Stimulated activated naive B cell treated with anti-CD40 and anti-IgM and Interleukin-4, amounts not matched to agents 10 μg/mL and 1 μg/mL and 100 μg/mL, for 72 hours (primary cell): ENCODE results near the gene KLF15.
A peak's percentile ranks its signal among the peaks of the same experiment; 100 is the strongest.
"Not testable (repeated sequence)": the region's sequence is repeated elsewhere in the genome, so short reads cannot be mapped to it uniquely, and the experiment has no call there.

ENCODE experiments used
- ATAC-seq, 2 donors: fragments of 150-1000 bp; cut with Tn5 transposase; replicated peaks; 2 replicates each; pipeline ENCODE4 v1.10.0; 2021; ENCODE audit warnings: moderate library complexity in 1 of 2
- DNase-seq: peaks from one replicate; pipeline ENCODE4 v3.0.0; 2021
- H3K27ac Mint-ChIP-seq: one replicate; pipeline ENCODE4 v1.8.0; 2022; ENCODE audit warnings: mild to moderate bottlenecking, mixed read lengths
- H3K27me3 Mint-ChIP-seq, 2 donors: one replicate each; pipeline ENCODE4 v1.8.0; 2022; ENCODE audit warnings: mixed read lengths in 2 of 2
- H3K36me3 Mint-ChIP-seq, 2 donors: one replicate each; pipeline ENCODE4 v1.8.0; 2022; ENCODE audit warnings: mixed read lengths in 2 of 2, mild to moderate bottlenecking in 1 of 2
- H3K4me1 Mint-ChIP-seq, 2 donors: one replicate each; pipeline ENCODE4 v1.8.0; 2022; ENCODE audit warnings: mixed read lengths in 2 of 2, mild to moderate bottlenecking in 1 of 2
- H3K4me3 Mint-ChIP-seq, 2 donors: one replicate each; pipeline ENCODE4 v1.8.0; 2022; ENCODE audit warnings: mild to moderate bottlenecking in 2 of 2, mixed read lengths in 2 of 2, moderate library complexity in 1 of 2
- H3K9me3 Mint-ChIP-seq, 2 donors: one replicate each; pipeline ENCODE4 v1.8.0; 2022; ENCODE audit warnings: mixed read lengths in 2 of 2, mild to moderate bottlenecking in 1 of 2

The KLF15 gene

DNA sequence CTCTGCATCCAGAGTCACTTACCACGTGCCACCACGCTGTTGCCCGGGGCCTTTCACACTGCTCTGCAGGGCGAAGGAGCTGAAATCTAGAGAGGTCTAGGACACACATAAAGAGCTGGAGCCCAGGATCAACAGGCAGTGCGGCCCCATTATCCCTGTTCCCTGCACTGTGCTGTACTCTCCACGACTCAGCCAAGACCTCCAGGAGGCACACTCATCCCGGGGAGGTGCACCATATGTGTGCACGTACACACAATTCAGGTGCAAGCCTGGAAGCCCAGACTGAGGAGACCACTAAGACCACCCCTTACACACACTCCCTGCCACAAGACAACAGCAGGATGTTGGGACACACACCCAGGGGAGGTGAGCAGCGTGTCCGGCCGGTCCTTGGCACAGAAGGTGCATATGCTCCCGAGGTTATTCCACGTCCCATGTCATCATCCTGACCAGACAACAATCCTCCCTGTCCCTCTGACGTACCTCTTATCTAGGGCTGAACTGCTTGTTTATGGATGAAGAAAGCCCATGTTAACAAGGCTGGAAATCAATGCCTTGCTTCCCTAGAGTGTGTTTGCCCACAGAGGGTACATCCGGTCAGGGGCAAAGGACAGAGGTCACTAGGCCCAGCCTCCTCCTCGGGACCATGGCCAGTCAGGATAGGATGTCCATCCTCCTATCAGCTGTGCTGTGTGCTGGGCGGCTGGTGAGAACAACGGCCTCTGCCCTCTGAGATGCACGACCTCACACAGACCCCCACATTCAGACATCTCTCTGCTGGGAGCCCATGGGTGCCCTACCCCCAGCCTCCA is 16.1 kb downstream of the KLF15 start:
- Mint-ChIP-seq H3K4me3 (no peak overlapping the region), H3K4me1 (no peaks in the 10 kb centered on the region), H3K27ac (no peak overlapping the region), H3K9me3 (no peaks in the 10 kb centered on the region), H3K27me3 (peaks cover 25% of the 10 kb centered on the region in 2 donors), H3K36me3 (no peaks in the 10 kb centered on the region)
- ATAC-seq, result peak in 1 of 2 donors; percentile 7
- DNase-seq, result no peak

DNA sequence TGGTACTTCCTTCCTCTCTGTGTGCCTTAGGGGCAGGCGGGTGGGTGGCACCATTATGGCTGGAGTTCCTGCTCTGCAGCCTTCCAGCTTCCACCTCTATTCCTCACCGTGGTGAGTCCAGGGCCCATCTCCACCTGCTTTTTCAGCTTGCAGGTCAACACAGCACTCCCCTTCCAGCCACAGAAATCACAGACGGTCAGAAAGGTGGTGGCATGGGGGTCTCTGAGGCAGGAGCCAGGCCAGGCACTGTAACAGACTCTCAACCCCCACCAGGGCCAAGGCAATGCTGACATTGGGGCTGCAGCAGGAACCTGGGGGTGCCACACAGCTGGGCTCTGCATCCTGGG is 16.6 kb downstream of the KLF15 start:
- ATAC-seq (no peak), DNase-seq (no peak)
- no peaks in the 10 kb centered on the region for H3K36me3 Mint-ChIP-seq
- no peak overlapping the region for H3K4me3 Mint-ChIP-seq
- H3K27me3 Mint-ChIP-seq, result peaks cover 24 to 25% of the 10 kb centered on the region in 2 donors
- no peaks in the 10 kb centered on the region for H3K4me1 Mint-ChIP-seq
- H3K27ac Mint-ChIP-seq, result no peak overlapping the region
- H3K9me3 Mint-ChIP-seq, result no peaks in the 10 kb centered on the region

DNA sequence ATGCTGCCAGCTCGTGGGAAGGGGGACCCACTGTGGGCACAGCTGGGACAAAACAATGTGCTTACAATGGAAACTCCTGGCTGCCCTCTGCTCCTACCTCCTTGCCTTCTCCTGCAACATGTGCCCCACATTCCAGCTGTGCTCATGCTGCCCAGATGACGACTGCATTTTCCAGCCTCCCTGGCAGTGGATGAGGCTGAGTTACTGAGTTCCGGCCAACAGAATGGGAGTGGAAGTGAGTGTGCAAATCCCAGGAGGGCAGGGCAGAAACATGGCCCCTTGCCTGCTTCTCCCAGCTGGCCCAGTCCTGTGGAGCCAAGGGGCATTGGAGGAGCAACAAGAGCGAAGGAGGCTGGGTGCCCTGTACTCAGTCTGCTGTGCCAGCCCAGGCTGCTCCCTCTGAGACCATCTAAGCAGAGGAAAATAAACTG is 17.1 kb downstream of the KLF15 start:
- peaks cover 20 to 25% of the 10 kb centered on the region in 2 donors for H3K27me3 Mint-ChIP-seq
- DNase-seq (no peak), ATAC-seq (no peak)
- no peaks in the 10 kb centered on the region for H3K4me1 Mint-ChIP-seq
- H3K27ac Mint-ChIP-seq, result no peak overlapping the region
- H3K9me3 Mint-ChIP-seq, result no peaks in the 10 kb centered on the region
- H3K36me3 Mint-ChIP-seq, result no peaks in the 10 kb centered on the region
- H3K4me3 Mint-ChIP-seq, result no peak overlapping the region

DNA sequence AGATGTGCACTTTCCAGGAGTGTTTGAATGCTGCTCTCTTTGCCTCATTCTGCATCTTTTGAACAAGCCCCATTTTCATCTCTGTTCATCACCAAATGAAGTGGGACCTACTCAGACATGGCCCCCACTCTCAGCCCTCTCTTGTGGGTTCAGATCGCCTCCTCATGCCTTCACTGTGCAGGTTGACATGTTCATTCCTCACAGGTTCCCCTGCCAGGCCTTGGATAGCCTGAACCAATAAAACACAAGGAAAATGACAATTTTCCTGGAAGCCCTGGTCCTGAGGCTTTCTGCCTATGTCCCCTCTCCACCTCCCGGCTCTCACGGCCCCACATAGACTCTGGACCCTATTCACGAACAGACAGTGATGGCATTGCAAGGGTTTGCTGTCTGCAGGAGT is 17.7 kb downstream of the KLF15 start:
- H3K27me3 Mint-ChIP-seq, result peaks cover 18 to 25% of the 10 kb centered on the region in 2 donors
- no peak for DNase-seq
- no peak overlapping the region for H3K4me3 Mint-ChIP-seq
- H3K27ac Mint-ChIP-seq, result no peak overlapping the region
- no peaks in the 10 kb centered on the region for H3K36me3 Mint-ChIP-seq
- H3K9me3 Mint-ChIP-seq, result no peaks in the 10 kb centered on the region
- no peak for ATAC-seq
- no peaks in the 10 kb centered on the region for H3K4me1 Mint-ChIP-seq

DNA sequence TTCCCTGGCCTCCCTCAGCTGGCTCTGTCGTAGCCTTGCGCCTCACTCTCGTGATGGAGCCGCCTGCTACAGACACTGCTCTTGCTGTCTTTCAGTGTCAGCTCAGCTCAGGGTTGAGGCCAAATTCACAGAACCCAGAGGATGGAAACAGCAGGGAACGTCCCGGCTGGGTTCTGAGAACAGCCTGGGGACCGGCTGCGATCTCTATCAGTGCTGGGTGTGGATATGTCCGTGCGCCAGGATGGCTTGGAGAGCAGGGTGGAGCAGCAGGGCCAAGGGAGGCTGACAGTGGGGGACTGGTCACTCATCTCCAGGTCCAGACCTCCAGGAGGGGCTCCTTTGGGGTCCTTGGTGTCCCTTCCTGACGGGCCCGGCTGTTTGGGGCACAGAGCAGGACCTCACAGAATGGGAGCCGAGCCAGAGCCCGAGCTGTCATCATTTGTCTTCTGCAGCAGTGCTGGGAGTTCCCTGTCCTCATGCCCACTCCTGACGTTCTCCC is 18.4 kb downstream of the KLF15 start:
- H3K27ac Mint-ChIP-seq, result no peak overlapping the region
- no peaks in the 10 kb centered on the region for H3K9me3 Mint-ChIP-seq
- no peaks in the 10 kb centered on the region for H3K36me3 Mint-ChIP-seq
- H3K4me3 Mint-ChIP-seq, result no peak overlapping the region
- ATAC-seq (no peak), DNase-seq (no peak)
- peaks cover 18 to 25% of the 10 kb centered on the region in 2 donors for H3K27me3 Mint-ChIP-seq
- H3K4me1 Mint-ChIP-seq, result no peaks in the 10 kb centered on the region

DNA sequence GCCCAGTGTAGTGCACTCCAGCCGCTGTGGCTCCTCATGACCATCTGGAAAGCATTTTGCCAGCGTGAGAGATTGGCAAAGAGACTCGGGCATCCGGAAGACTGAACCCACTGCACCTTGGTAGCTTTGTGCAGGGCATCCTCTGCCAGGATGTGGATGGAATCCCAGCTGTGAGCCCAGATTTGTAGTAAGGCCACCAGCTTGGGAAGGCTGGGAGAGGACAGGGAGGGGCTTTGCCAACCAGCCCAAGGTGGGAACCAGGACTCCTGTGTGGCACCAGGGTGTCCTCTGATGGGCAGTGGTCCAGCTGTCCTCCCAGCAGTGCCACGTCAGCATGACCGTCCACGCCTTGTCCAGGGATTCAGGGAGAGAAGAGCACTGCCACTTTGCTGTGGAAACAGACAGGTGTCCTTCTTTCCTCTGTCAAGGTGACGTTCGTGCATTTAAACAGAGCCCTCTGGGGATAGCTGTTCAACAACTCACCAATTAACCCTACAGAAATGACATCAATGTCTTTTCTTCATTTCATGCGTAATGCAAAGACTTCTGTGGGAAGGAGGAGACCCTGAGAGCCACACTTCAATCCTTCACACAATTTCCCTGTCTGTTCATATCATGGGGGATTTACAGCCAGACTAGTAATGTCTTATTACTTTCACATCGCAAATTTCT is 19.1 kb downstream of the KLF15 start:
- DNase-seq (no peak), ATAC-seq (no peak)
- H3K36me3 Mint-ChIP-seq, result no peaks in the 10 kb centered on the region
- H3K4me1 Mint-ChIP-seq, result no peaks in the 10 kb centered on the region
- no peak overlapping the region for H3K4me3 Mint-ChIP-seq
- peaks cover 18 to 25% of the 10 kb centered on the region in 2 donors for H3K27me3 Mint-ChIP-seq
- H3K27ac Mint-ChIP-seq, result no peak overlapping the region
- H3K9me3 Mint-ChIP-seq, result no peaks in the 10 kb centered on the region

DNA sequence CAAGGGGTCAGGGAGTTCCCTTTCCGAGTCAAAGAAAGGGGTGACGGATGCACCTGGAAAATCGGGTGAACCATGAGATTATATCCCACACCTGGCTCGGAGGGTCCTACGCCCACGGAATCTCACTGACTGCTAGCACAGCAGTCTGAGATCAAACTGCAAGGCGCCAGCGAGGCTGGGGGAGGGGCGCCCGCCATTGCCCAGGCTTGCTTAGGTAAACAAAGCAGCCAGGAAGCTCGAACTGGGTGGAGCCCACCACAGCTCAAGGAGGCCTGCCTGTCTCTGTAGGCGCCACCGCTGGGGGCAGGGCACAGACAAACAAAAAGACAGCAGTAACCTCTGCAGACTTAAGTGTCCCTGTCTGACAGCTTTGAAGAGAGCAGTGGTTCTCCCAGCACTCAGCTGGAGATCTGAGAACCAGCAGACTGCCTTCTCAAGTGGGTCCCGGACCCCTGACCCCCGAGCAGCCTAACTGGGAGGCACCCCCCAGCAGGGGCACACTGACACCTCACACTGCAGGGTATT is 25.3 kb downstream of the KLF15 start:
- Mint-ChIP-seq H3K27me3 (peaks cover 23 to 30% of the 10 kb centered on the region in 2 donors), H3K9me3 (peaks cover 14 to 16% of the 10 kb centered on the region in 2 donors)
- H3K4me3 Mint-ChIP-seq, H3K4me1 Mint-ChIP-seq, H3K27ac Mint-ChIP-seq, H3K36me3 Mint-ChIP-seq, ATAC-seq, DNase-seq: not testable (repeated sequence)

DNA sequence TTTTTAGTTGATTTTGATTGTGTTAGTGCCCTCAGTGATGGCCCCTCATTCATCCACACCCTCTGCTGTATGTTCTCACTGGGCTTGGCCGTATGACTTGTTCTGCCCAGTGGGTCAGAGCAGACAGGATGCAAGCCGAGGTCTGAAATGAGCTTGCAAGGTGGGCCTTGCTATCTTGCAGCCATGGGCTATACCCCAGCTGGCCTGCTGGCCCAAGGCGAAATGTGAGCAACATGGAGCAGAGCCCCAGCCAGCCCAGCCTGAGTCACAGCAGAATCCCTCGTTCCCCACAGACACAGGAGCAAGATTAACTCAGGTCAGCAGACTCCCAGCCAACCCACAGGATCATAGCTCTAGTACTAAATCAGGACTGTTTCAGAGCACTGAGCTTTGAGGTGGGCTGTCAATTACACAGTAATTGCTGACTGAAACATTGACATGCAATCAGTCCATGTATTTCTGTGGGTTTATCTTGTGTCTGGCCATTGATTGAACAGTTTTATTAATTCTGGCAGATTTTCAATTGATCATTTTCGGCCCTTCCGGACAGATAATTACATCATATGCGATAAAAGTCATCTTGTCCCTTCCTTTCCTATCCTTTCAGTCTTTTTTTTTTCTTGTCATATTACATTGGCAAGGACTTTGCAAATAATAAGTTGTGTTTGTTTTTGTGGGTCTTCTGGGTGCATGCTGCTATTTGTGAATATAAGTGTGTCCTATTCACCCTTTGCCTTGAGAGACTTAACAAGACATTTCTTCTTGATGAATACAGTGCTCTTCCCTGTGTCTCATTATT is 27.1 kb downstream of the KLF15 start:
- H3K4me1 Mint-ChIP-seq, result no peaks in the 10 kb centered on the region
- H3K4me3 Mint-ChIP-seq, result no peak overlapping the region
- H3K27me3 Mint-ChIP-seq, result peaks cover 26 to 30% of the 10 kb centered on the region in 2 donors
- ATAC-seq, result no peak
- peaks cover 5% of the 10 kb centered on the region in 2 donors for H3K36me3 Mint-ChIP-seq
- DNase-seq, result no peak
- no peak overlapping the region for H3K27ac Mint-ChIP-seq
- H3K9me3 Mint-ChIP-seq, result peaks cover 16 to 18% of the 10 kb centered on the region in 2 donors

DNA sequence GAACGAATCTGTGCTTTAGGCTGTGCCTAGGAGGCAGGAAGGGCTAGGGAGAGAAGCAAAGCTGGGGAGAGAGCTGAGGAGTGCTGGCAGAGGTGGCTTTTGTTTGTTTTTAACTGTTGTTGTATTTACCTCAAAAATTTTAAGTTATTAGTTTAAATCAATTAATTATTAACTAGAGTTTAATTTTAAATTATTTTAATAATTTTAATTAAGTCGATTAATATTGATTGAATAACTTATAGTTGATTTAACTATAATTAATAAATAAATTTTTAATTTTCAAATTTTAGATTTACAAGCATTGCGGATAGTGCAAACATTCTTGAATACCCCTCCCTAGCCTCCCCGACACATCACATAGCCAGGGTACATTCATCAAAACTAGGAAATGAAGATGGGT is 30.6 kb downstream of the KLF15 start:
- DNase-seq, result no peak
- Mint-ChIP-seq H3K27ac (no peak overlapping the region), H3K9me3 (peaks cover 16 to 18% of the 10 kb centered on the region in 2 donors), H3K4me3 (no peak overlapping the region), H3K36me3 (peaks cover 5% of the 10 kb centered on the region in 2 donors), H3K27me3 (peaks cover 31 to 35% of the 10 kb centered on the region in 2 donors), H3K4me1 (no peaks in the 10 kb centered on the region)
- ATAC-seq, result no peak

DNA sequence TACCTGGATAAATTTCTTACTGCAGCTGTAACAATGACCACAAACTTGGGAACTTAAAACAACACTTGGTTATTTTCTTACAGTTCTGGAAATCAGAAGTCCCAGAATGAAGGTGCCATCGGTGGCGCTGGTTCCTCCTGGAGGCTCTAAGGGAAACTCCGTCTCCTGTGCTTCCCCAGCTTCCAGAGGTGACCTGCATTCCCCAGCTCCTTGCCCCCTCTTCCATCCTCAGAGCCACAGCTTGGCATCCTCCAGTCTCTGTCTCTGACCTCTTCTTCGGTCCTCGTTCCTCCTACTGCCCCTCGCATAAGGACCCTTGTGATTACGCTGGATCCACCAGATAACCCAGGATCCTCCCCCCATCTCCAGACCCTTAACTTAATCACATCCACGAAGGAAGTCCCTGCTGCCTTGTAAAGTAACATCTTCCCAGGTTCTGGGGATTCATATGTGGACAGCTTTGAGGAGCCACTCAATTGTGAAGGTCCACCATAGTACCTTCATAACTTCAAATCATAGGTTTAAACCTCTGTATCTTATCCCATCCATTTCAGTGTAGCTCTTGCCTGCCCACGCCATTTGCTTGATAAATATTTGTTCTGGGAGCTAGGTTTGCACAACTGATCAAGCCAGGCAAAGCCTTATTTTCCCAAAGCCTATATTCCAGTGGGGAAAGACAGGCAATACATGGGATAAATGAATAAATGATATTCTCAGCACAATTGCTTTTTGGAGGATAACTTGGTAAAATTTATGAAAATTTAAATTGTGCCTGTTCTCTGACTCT is 34.8 kb downstream of the KLF15 start:
- H3K27ac Mint-ChIP-seq, result no peak overlapping the region
- no peaks in the 10 kb centered on the region for H3K36me3 Mint-ChIP-seq
- H3K27me3 Mint-ChIP-seq, result peaks cover 8 to 9% of the 10 kb centered on the region in 2 donors
- no peak overlapping the region for H3K4me3 Mint-ChIP-seq
- ATAC-seq (no peak), DNase-seq (no peak)
- H3K4me1 Mint-ChIP-seq, result no peaks in the 10 kb centered on the region
- peaks cover 3 to 4% of the 10 kb centered on the region in 2 donors for H3K9me3 Mint-ChIP-seq

DNA sequence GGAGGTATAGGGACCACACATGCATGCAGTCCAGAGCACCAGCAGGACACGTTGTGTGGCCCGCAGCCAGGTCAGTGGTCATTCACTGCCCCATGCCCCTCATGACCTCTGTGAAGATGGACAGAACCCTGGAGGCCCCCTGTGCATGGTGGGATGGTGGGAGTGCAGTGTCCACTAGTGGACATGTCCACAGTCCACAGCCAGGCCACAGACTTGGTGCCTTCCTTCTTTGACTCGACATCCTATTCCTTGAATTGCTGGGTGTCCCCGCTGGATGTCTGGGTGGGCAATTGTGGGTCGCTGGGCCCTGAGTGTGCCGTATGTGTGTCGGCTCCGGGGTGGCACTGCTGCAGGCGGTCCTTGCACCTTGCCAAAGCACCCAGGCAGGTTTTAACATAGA is 35.7 kb downstream of the KLF15 start:
- no peak for ATAC-seq
- Mint-ChIP-seq H3K9me3 (peaks cover 2 to 3% of the 10 kb centered on the region in 2 donors), H3K4me1 (no peaks in the 10 kb centered on the region), H3K36me3 (no peaks in the 10 kb centered on the region), H3K4me3 (no peak overlapping the region), H3K27me3 (peaks cover 5 to 7% of the 10 kb centered on the region in 2 donors), H3K27ac (no peak overlapping the region)
- DNase-seq, result no peak

DNA sequence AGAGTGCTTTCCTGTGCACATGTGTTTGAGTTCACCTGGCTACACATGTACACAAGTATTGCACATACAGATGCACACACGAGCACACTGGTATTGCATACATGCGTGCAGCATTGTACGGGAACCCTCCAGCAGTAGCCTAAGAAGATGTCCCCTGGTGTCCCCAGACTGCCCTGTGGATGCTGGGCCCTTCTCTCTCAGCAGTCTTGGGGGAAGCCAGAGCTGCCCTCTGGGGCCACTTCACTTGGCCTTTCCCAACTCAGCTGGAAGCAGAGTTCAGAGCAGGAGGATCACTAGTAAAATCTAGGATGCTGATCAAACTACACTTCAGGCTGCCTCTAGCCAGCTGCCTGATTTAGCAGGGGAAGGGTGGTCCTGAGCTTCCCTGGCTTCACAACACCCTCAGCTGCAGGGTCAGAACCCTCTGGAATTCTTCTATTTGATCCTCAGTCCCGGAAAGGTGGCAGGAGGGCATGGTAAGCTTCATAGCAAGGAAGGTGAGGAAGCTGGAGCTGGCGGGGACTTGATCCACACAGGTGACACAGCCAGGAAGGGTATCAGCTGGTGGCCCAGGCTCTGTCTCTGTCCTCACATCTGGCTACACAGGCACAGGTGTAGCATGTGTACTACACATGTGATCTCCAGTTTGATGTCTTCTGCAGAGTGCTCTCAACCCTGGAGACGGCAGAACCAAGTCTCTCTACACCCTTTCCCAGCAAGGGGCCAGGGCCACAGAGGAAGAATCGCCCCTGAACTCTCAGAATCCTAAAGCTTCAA is 36.5 kb downstream of the KLF15 start:
- H3K27ac Mint-ChIP-seq, result no peak overlapping the region
- no peaks in the 10 kb centered on the region for H3K36me3 Mint-ChIP-seq
- H3K9me3 Mint-ChIP-seq, result peaks cover 0 to 2% of the 10 kb centered on the region in 2 donors
- H3K4me3 Mint-ChIP-seq, result no peak overlapping the region
- no peaks in the 10 kb centered on the region for H3K4me1 Mint-ChIP-seq
- no peak for ATAC-seq
- H3K27me3 Mint-ChIP-seq, result peaks cover 4 to 5% of the 10 kb centered on the region in 2 donors
- no peak for DNase-seq

DNA sequence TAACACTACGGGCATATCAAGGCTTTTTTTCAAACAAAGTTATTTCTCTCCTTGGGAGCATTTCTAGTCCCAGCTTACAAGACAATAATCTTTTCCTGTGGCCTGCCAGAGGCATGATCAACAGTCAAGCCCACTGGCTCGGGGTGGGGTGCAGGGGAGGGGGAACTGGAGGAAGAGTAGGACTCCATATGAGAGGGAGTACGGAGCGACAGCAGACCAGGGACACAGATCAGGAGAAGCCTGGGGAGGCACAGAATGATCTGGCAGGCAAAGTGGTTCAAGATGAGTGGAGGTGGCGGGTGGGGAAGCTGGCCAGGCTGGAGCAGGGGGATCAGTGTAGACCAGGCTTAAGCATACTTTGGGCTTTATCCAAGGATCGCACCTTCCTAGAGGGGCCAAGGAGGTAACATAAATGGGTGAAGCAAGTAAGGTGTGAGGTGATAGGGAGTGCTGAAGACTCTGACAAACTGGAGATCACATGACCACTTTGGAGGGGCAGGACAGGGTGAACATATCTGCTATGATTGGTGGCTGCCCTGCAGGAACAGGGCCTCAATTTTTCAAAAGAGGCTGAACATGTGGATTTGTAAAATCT is 37.4 kb downstream of the KLF15 start:
- no peak for ATAC-seq
- H3K27ac Mint-ChIP-seq, result no peak overlapping the region
- no peaks in the 10 kb centered on the region for H3K4me1 Mint-ChIP-seq
- H3K9me3 Mint-ChIP-seq, result peaks cover 0 to 2% of the 10 kb centered on the region in 2 donors
- DNase-seq, result no peak
- no peaks in the 10 kb centered on the region for H3K36me3 Mint-ChIP-seq
- no peak overlapping the region for H3K4me3 Mint-ChIP-seq
- peaks cover 4 to 5% of the 10 kb centered on the region in 2 donors for H3K27me3 Mint-ChIP-seq
